Activated CD8-positive, alpha-beta memory T cell treated with anti-CD3 and anti-CD28 coated beads, Interleukin-2, amount 10 ng/mL, durations not matched to agents 7 days and 5 days (primary cell): Measurements from ENCODE around the gene SOCS2. TPM values are rescaled to one million over a fixed set of nuclear protein-coding genes. Genes with fewer than 3 reads are reported as not detected.

Experiments
- total RNA-seq, 2 experiments: library from RNA; stranded (reverse); gene quantifications; one replicate each; pipeline ENCODE4 v1.2.3, GENCODE V29; 2021

The SOCS2 gene
- total RNA-seq, 2 experiments from 2014 or later: 24.6 to 33.9 TPM

Other genes starting within 250 kb of the SOCS2 start
- gene NUDT4, start 194.8 kb upstream of the SOCS2 start, total RNA-seq: 10 to 100 TPM; 42.8 to 63.8 TPM
- gene UBE2N, start 130.7 kb upstream of the SOCS2 start, total RNA-seq: 100 to 1,000 TPM; 166 to 213 TPM
- gene MRPL42, start 105.2 kb upstream of the SOCS2 start, total RNA-seq: 10 to 100 TPM; 47.9 to 63.3 TPM
- 10 to 100 TPM; 10.8 to 13.1 TPM for gene CRADD, start 104.7 kb downstream of the SOCS2 start, total RNA-seq